IPS-NIHi11 (cell line): ENCODE measurements around the gene MORC1.
"Not testable (repeated sequence)": the region's sequence is repeated elsewhere in the genome, so short reads cannot be mapped to it uniquely, and the experiment has no call there.

Experiments used
- DNase-seq: peaks from one replicate; pipeline ENCODE4 v3.0.0; 2012; ENCODE audit warnings: mixed read lengths, low spot score

MORC1 gene, protein sequence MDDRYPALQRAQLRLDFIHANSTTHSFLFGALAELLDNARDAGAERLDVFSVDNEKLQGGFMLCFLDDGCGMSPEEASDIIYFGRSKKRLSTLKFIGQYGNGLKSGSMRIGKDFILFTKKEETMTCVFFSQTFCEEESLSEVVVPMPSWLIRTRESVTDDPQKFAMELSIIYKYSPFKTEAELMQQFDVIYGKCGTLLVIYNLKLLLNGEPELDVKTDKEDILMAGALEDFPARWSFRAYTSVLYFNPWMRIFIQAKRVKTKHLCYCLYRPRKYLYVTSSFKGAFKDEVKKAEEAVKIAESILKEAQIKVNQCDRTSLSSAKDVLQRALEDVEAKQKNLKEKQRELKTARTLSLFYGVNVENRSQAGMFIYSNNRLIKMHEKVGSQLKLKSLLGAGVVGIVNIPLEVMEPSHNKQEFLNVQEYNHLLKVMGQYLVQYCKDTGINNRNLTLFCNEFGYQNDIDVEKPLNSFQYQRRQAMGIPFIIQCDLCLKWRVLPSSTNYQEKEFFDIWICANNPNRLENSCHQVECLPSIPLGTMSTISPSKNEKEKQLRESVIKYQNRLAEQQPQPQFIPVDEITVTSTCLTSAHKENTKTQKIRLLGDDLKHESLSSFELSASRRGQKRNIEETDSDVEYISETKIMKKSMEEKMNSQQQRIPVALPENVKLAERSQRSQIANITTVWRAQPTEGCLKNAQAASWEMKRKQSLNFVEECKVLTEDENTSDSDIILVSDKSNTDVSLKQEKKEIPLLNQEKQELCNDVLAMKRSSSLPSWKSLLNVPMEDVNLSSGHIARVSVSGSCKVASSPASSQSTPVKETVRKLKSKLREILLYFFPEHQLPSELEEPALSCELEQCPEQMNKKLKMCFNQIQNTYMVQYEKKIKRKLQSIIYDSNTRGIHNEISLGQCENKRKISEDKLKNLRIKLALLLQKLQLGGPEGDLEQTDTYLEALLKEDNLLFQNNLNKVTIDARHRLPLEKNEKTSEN

DNA sequence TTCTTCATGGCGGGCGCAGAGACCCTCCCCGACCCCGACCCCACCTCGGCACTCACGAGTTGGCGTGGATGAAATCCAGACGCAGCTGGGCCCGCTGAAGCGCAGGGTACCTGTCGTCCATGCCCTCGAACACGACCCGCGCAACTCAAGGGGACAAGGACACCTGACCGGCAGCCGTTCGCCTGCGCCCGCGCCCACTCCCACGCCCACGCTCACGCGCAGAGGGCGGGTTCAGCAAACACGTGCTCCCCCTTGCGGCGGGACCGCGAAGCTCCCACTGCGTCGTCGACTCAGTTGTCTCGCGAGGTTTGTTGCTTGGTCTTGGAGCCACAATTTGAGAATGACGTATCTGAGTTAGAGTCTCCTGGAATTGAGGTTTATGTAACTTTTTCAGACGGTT, at the start of gene MORC1:
Gene MORC1 (minus strand): TSS at position 196 of the 400 bp plus-strand sequence. CDS start 75 bp downstream, at position 121.
- DNase-seq, result no peak

DNA sequence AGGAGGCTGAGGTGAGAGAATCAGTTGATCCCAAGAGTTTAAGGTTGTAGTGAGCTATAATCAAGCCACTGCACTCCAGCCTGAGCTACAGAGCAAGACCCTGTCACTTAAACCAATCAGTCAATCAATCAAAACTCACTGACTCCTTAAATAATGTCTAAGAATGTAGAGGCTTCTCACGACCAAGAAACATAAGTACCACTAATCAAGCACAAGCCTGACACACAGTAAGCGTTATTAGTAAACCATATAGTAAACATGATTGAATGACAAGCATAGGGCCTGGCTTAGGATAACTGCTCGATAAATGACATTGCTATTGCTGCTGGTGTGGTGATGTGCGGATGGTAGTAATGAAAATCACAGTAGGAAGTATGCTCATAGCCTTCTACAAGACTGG, 48.0 kb upstream of the MORC1 start:
- no peak for DNase-seq

DNA sequence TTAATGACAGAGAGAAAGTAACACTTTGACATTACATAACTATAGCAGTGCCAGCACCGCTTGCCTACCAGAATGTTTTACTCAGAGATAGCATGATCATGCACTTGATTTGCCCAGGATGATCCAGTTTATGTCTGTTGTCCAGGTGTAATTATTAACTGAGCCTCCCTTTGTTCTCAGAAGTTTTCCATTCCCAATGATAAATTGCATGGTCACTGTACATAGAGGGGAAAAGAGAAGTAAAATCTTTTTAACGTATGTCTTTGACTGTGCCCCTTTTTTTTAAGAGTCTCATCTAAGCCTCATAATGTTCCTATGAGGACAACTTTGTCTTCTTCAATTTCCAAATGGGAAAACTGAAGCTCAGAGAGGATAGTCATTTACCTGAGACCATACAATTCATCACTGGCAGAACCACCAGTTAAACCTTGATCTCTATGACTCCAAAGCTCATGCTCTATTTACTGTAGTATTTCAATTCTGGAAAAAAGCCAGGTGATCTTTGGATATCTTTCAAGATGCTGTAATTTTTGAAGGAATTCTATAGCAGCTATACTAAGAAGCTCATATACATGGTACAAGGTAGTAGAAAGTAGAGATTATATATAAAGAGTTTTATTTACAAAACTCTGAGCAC, 43.7 kb upstream of the MORC1 start:
- no peak for DNase-seq

DNA sequence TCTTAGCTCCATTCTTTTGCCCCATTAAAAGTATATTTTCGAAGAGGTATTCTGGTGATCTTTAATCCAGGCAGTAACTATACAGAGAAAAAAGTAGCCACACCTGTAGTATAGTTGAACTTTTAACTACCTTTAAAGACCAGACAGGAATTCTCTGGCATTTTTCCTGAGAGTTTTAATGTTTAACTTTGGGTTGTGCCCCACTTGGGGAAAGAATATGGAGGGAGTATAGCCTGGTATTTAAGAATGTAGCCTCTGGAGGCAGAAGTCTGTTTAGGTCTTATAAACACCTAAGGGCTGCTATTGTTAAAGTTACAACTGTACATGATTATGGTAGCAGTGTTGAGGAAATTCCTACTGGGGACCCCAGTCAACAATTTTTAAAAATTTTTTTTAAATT, 37.9 kb upstream of the MORC1 start:
- DNase-seq, result no peak

DNA sequence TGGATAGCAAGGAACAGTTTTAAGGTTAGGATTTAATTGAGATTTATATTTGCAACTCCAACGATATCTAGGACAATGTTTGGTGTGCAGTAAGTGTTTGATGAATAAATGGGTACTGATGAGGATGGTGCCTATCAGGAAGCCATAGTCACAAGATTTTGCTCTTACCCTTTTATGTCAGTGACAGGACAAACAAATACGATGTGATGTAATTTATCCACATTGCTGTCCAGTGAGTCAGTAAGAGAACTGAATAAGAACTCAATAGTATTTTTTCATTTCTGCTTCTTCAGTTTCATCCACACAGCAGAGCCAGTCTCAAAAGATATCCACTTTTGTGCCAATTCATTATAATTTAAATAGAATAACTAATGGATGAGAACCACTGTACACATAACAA, 37.0 kb upstream of the MORC1 start:
- DNase-seq, result no peak

DNA sequence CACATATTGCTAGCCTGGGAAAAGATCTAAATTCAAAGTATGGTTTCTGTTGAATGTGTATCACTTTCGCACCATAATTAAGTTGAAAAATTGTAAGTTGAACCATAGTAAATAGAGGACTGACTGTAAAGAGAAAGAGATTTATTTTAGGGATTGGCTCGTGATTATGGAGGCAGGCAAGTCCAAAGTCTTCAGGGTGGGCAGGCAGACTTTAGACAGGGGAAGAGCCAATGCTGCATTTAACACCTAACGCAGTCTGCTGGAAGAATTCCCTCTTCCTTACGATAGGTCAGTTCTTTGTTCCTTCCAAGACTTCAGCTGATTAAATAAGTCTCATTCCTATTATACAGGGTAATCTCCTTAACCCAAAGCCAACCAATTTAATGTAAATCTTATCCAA, 34.4 kb upstream of the MORC1 start:
- no peak for DNase-seq

DNA sequence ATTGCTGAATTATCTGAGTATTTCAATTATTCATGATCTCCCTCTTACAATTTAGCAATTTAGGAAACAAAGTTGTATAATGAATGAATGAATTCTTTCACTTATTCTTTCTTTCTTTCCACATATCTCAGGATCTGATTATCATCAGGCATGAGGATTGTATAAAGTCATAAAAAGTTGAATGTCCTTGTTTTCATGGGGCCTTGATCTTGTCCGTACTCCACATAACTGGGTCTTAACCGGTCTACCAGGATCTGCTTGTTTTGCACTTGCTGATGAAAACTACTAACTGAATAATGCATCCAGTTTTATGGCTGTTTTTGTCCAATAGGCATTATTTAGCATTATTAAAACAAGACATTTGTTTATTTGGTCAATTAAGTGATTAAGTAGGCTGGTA, 31.1 kb upstream of the MORC1 start:
- no peak for DNase-seq

DNA sequence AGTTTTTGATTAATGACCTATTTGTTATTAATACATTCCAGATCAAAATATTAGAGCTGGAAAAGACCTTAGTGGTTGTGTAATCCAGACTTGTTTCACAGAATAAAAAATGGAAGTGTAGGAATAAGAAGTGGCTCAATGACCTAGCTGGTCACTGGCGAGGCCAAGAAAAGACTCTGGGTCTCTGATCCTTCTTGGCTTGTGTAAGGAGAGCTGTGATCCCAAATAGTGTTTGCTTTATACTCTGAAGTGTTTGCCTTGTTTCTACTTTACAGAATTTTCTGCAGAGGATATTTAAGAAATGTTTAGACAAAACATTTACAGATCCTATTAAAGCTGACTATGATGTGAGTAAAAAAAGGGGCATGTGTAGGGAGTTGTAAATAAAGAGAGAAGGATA, 25.7 kb upstream of the MORC1 start:
- no peak for DNase-seq

DNA sequence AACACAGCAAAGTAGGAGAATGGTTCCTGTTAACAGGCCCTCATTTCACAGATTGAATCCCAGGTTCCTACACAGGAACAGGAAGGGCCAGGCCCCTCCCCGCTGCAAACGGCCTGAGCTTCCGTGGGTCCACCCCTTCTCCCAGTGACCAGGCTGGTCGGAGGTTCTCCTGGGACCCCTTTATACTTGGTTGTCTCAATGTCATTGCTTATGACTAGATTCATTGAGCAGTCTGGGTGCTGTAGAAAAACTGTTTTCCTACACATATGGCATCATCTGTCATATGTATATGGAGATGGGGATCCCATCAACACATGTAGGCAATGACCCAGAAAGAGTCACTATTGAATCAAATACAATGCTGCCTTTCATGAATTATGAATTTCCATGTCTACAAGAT, 22.4 kb upstream of the MORC1 start:
- DNase-seq, result no peak

DNA sequence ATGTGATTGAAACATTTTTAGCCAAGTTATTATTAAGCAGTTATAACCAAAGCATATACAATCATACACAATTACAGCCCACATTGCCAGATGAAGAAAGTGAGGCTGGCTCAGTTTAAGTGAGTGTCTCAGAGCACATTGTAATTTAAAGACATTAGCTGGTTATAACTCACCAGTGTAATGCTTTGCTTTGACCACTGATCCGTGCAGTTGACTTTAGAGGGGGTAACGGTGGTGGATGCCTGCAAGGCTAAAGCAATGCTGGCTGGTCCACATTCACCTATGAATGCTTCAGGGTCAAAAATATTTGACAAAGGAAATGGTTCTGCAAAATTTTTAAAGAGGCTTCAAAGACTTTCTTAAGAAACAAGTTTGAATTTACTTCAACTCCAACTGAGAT, 19.8 kb upstream of the MORC1 start:
- DNase-seq, result peak; percentile 29

DNA sequence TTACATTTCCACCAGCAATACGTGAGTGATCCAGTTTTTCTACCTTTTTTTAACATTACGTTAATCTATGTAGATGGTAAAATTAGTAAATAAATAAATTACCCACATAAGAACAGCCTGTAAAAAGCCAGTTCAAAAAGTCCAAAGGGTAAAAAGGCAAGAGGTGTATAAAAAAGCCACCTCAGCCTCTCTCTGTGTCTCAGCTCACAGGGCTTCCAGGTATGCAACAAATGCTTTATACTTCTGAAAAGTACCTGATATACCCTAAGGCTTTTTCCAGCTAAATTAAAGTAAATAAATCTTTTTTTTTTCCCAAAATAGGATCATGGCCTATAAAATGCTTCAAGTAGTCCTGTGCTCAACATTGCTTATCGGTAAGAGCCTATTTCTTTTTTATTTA, 18.6 kb upstream of the MORC1 start, which contains the start of gene C3orf85:
Gene C3orf85 (plus strand): TSS at position 197 of the 400 bp plus-strand sequence. CDS start 129 bp downstream, at position 326.
- DNase-seq, result no peak

DNA sequence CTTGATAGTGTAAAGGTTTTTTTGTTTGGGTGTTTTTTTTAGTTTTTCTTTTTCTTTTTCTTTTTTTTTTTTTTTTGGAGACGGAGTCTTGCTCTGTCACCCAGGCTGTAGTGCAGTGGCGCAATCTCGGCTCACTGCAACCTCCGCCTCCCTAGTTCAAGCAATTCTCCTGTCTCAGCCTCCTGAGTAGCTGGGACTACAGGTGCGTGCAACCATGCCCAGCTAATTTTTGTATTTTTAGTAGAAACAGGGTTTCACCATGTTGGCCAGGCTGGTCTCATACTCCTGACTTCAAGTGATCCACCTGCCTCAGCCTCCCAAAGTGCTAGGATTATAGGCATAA, 15.5 kb upstream of the MORC1 start:
- not testable (repeated sequence) for DNase-seq

DNA sequence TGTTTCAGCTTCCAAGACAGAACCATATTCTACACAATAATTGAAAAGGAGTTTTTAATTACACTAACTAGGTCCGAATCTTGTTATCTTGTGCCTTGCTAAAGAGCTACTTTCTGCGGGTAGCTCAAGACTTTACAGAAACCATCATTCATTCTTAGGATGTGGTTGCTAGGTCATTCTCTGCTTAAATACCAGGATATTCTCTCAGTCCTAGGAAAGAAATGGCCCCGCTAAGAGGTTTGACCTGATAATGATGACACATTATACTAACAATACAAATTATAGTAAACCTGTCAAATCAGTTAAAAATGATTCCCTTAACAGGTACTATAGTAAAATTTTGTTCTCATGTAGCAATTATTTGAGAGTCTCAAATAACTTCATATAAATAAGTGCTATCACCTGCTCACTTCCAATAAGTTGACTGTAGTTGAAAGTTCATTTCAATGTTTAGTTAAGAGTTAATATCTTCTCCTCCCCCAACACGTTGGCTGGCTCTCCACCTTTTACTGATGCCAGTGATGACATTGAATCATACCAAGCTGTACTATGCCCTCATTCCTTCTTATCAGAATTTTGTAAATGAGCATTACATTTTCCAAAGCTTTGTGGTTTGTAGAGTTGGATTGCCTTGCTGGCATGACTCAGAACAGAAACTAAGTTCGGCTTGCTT, 15.0 kb upstream of the MORC1 start:
- no peak for DNase-seq

DNA sequence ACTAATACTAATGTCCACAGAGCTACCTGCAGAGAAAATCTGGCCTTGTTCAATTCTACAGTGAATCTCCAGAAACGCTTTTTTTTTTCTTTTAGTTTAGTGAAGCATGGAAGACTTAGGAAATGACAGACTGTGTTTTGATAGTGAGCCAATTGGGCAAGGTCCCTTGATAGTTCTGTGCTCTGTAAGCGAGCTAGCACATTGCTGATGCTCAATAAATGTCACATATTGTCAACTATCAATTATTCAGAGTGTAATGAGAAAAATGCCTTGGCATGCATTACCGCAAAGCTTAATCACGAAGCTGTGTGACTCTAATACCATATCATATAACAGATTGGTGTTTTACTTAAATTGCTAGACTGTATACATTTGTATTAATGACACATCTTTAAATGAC, 13.3 kb upstream of the MORC1 start:
- DNase-seq, result no peak

DNA sequence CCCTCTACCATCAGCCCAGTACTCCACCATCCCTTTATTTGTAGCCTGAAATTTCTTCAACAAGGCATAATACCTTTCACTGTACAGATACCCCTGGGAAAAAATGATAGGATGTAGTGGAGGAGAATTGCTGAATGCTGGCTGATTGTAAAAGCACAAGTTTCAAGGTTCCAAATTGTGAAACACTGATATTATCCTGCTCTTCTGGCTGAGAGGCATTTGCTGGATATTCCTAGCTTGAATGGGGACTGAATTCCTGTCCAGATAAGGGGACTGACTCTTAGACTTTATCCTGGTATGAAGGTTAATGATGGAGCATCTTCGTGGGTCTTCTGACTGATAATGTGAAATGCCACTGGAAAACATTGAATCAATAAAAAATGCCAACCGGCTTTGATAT, 9.6 kb upstream of the MORC1 start:
- DNase-seq, result no peak

DNA sequence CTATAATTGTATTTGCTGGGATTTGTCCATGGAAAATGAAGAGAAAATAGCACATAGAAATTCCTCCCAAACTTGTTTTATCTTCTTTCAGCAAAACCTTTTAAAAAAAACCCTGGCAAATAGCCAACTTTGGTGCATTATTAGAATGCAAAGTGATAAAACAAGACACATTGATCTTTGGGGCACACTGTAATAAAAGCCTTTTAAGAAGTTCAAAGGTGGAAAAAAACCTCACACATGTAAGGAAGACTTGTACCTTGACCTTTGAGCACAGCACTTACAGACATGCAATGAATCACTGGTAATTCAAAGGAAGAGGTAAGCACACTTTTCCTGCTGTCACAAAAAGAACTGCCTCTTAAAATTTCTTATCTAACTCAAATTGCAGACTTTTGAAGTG, 8.0 kb upstream of the MORC1 start:
- DNase-seq, result no peak

DNA sequence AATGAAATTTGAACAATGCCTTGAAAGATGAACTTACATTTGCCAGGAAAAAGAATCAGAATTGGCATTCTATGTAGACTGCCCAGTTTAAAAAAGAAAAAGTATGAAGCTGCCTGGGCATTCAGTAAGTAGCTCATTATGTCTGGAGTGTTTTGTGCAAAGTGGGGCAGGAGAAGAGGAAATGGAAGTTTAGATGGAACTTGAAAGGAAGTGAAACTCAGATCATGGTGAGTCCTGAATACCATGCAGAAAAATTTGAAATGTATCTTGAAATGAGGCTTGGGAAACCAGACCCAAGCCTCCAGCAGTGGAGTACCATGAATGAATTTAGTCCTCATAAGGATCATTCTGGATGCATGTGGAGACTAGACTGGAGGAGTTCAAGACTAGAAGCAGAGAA, 4.8 kb upstream of the MORC1 start:
- no peak for DNase-seq

DNA sequence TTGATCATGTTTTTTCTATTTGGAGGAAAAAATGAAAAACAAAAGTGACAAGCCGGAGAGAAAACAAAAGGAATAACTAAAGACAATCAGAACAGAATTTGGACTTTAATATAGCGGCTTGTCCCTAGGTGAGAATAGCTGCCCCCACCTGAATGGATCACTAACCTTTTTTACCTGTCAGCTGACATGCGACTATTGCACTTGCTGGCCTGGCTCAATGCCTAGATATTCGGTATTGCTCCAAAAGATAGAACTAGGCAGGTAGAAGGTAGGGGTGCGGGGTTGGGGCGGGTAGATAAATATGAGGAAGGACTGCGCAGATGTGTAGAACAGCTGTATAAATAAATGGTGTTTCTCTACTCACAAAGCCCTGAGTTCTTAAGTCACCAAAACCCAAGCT, 650 bp upstream of the MORC1 start:
- no peak for DNase-seq

DNA sequence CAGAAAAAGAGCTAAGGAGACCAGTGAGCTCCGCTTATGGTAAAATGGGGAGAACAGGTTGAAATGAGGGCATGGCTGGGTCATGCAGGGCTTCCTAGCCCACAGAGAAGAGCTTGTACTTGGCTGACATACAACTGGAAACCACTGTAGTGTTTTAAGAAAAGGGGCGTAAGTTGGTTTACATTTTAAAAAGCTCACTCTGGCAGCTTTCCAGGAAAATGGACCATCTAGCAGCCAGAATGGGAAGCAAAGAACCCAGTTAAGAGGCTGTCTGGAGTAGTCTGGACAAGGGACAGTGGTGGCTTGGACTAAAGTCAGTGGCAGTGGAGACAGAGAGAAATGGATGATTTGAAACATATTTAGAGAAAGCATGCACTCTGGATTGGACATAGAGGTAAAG, 1.9 kb downstream of the MORC1 start:
- no peak for DNase-seq

DNA sequence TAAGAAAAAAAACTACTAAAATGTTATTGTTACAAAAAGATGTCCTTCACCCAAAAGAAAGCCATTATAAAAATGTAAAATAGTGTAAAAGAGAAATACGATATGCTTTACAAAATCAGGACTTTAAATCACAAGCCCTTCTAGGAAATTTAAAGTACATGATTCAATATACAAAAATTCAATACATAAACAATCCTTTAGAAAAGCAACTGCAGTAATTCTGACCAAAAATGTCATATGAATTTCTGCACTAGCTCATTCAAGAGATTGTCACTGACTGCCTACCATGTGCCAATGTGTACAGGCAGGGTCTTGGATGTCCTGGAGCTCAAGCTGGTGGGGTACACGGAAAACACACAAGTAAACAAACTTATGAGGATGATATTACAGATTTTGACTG, 2.5 kb downstream of the MORC1 start:
- no peak for DNase-seq

DNA sequence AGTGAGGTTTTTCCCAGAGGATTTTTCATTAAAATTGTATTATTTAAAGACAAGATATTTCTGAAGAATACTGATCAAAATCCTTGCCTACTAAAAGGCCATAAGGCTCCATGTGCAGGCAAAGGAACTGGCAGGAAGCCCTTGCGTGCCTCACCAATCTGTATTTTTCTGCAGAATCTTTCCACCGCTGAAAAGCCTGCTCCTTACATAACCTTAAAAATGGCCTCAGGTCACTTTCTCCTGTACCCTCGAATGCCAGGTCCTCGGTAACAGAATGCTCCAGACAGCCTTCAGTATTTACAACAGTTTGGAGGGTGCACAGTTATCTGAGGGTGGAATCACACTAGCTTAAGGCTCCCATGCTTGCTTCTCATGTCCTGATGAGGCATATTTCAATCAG, 3.2 kb downstream of the MORC1 start:
- no peak for DNase-seq
